Ishikawa (cell line): Measurements from ENCODE around the gene NR1H4.

Source experiments
- CEBPB ChIP-seq: IDR thresholded peaks from 2 replicates; pipeline ENCODE4 v1.6.1; 2012
- CREB1 ChIP-seq: IDR thresholded peaks from 2 replicates; pipeline ENCODE4 v1.6.1; 2012; ENCODE audit warnings: low read depth
- EGR1 ChIP-seq: IDR thresholded peaks from 2 replicates; pipeline ENCODE4 v1.6.1; 2012
- EP300 ChIP-seq: IDR thresholded peaks from 2 replicates; pipeline ENCODE4 v1.6.1; 2012; ENCODE audit warnings: borderline replicate concordance
- FOXM1 ChIP-seq: IDR thresholded peaks from 2 replicates; pipeline ENCODE4 v1.6.1; 2012; ENCODE audit warnings: low read depth, borderline replicate concordance
- NFIC ChIP-seq: IDR thresholded peaks from 2 replicates; pipeline ENCODE4 v1.6.1; 2012
- RAD21 ChIP-seq: IDR thresholded peaks from 2 replicates; pipeline ENCODE4 v1.6.1; 2012; ENCODE audit warnings: low read depth
- REST ChIP-seq: IDR thresholded peaks from 2 replicates; pipeline ENCODE4 v1.6.1; 2012; ENCODE audit warnings: low read depth, mild to moderate bottlenecking
- TAF1 ChIP-seq: IDR thresholded peaks from 2 replicates; pipeline ENCODE4 v1.6.1; 2012; ENCODE audit warnings: low read depth, mild to moderate bottlenecking
- TCF12 ChIP-seq: IDR thresholded peaks from 2 replicates; pipeline ENCODE4 v1.6.1; 2012; ENCODE audit warnings: low read depth
- TEAD4 ChIP-seq: IDR thresholded peaks from 2 replicates; pipeline ENCODE4 v1.6.1; 2012
- YY1 ChIP-seq: IDR thresholded peaks from 2 replicates; pipeline ENCODE4 v1.6.1; 2012; ENCODE audit warnings: low read depth
- ZBTB7A ChIP-seq: IDR thresholded peaks from 2 replicates; pipeline ENCODE4 v1.6.1; 2012; ENCODE audit warnings: low read depth
- TF ChIP-seq, protein P1 (sequence below): IDR thresholded peaks from 2 replicates; pipeline ENCODE4 v1.6.1; 2012

GRCh38 chr12:100484891-100485471 lies 11.3 kb downstream of the NR1H4 start:
- TF ChIP-seq, protein P1, sequence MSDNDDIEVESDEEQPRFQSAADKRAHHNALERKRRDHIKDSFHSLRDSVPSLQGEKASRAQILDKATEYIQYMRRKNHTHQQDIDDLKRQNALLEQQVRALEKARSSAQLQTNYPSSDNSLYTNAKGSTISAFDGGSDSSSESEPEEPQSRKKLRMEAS = no peak
- TF ChIP-seq EP300 (no peak), YY1 (no peak), REST (no peak), RAD21 (no peak), CREB1 (no peak), TAF1 (no peak), ZBTB7A (no peak), FOXM1 (no peak), TEAD4 (no peak), CEBPB (no peak), TCF12 (no peak), EGR1 (no peak), NFIC (no peak)
